ENCODE data around the gene SETDB2. TPM values are rescaled to one million over a fixed set of nuclear protein-coding genes. Genes with fewer than 3 reads are reported as not detected.

Gene SETDB2
- total and polyA plus RNA-seq, 2 of the 13 experiments (the other 11 are each of a cell fraction or from before 2014, with no cell fraction given), result 8.1 to 8.7 TPM

- TF ChIP-seq TFDP2 (CRISPR knock-in tag; IDR thresholded peaks at IDR 0.05), result no peak
- no peak for TF ChIP-seq SOX6 (IDR thresholded peaks at IDR 0.05)
- peak; percentile 87; the same call in 1 of the 2 replicates for TF ChIP-seq SOX6 (CRISPR knock-in tag; IDR thresholded peaks at IDR 0.05)
- TF ChIP-seq ATF1 (CRISPR knock-in tag; IDR thresholded peaks at IDR 0.05), result peak; percentile 26; the same call in 1 of the 2 replicates
- TF ChIP-seq HMG20A (CRISPR knock-in tag; IDR thresholded peaks at IDR 0.05; ENCODE audit: borderline replicate concordance), result peak; percentile 80; the same call in 1 of the 2 replicates
- TF ChIP-seq ONECUT2 (CRISPR knock-in tag; IDR thresholded peaks at IDR 0.05), result no peak
- TF ChIP-seq SIX4 (CRISPR knock-in tag; IDR thresholded peaks at IDR 0.05), result no peak
- TF ChIP-seq HMGA1 (CRISPR knock-in tag; conservative IDR thresholded peaks at IDR 0.05), result no peak
- TF ChIP-seq HNF4A (CRISPR knock-in tag; IDR thresholded peaks at IDR 0.05), result peak; percentile 66
- TF ChIP-seq ETS1 (CRISPR knock-in tag; IDR thresholded peaks at IDR 0.05), result no peak
- TF ChIP-seq ARID3A (IDR thresholded peaks at IDR 0.05; ENCODE audit: low read depth, low read length), result peak; percentile 65
- TF ChIP-seq KDM5B (CRISPR knock-in tag; IDR thresholded peaks at IDR 0.05; ENCODE audit: borderline replicate concordance), result no peak
- TF ChIP-seq ZNF646 (CRISPR knock-in tag; IDR thresholded peaks at IDR 0.05), result no peak
- TF ChIP-seq HOXA5 (CRISPR knock-in tag; IDR thresholded peaks at IDR 0.05), result 0 out of 2 replicates have a peak, but pooled peaks have one; percentile 52
- TF ChIP-seq IRF2 (CRISPR knock-in tag; IDR thresholded peaks at IDR 0.05), result no peak
- TF ChIP-seq SKI (IDR thresholded peaks at IDR 0.05; ENCODE audit: partially characterized antibody), result peak; percentile 53
- TF ChIP-seq KMT2A (CRISPR knock-in tag; IDR thresholded peaks at IDR 0.05), result no peak
- TF ChIP-seq TOE1 (CRISPR knock-in tag; IDR thresholded peaks at IDR 0.05), result no peak
- no peak for TF ChIP-seq GPN1 (CRISPR knock-in tag; IDR thresholded peaks at IDR 0.05; ENCODE audit: borderline replicate concordance)
Observed at GRCh38 chr13:49464621-49465325, 20.7 kb downstream of the SETDB2 start (continued).
